GM12878 (cell line): ENCODE measurements around the gene HK3. TPM values are rescaled to one million over a fixed set of nuclear protein-coding genes. Genes with fewer than 3 reads are reported as not detected.

Experiments
- ATAC-seq: fragments of 200-7000 bp; cut with Tn5 transposase; 3 replicates; pipeline ENCODE4 v1.9.1; 2020; ENCODE audit warnings: mild to moderate bottlenecking, moderate library complexity
- BruUV-seq: library from RNA; stranded (reverse); fragments of 400-500 nt; replicated peaks from 2 replicates; lab custom pipeline; 2021; lab: Mats Ljungman, UMichigan
- CTCF ChIA-PET: fragments of 300-600 bp; sonication (Branson Sonifier 250); formaldehyde crosslinking; extraction: SDS; loops from one replicate; lab custom pipeline; 2021; ENCODE audit warnings: inconsistent platforms; lab: Yijun Ruan, JAX
- POLR2A ChIA-PET: fragments of 350-600 bp; formaldehyde crosslinking; extraction: SDS; loops from one replicate; lab custom pipeline; 2021; ENCODE audit warnings: inconsistent platforms; lab: Charles Lee
- RAD21 ChIA-PET: fragments of 300-600 bp; sonication (Branson Sonifier 250); formaldehyde crosslinking; loops from one replicate; lab custom pipeline; 2023; ENCODE audit warnings: antibody characterized with exemption; ENCODE audit not compliant: unreplicated experiment; lab: Charles Lee
- SMC1A ChIA-PET: fragments of 300-600 bp; sonication (Branson Sonifier 250); formaldehyde crosslinking; loops from one replicate; lab custom pipeline; 2023; ENCODE audit not compliant: unreplicated experiment, uncharacterized antibody; lab: Charles Lee
- DNase-seq: peaks from one replicate; pipeline ENCODE4 v3.0.0-alpha.2; 2011; ENCODE audit warnings: low read depth, low spot score
- FAIRE-seq: peaks from 3 replicates; lab custom pipeline; 2011; peaks lifted over from hg19 to GRCh38; lab: Jason Lieb, UNC
- H2AFZ ChIP-seq: 2 replicates; pipeline ENCODE4 v1.6.0; 2011; ENCODE audit warnings: low read depth, low read length, control low read depth; ENCODE audit not compliant: control insufficient read depth
- H3K27ac ChIP-seq: 2 replicates; pipeline ENCODE4 v1.5.1; 2011; ENCODE audit warnings: control low read depth; ENCODE audit not compliant: control insufficient read depth, insufficient read depth
- H3K27me3 ChIP-seq, 2 experiments: replicated peaks in 1 of 2; 2 replicates each; pipeline versions ENCODE4 v1.6.0 to v1.6.1; 2011; ENCODE audit warnings: low read length in 1 of 2; ENCODE audit not compliant: control insufficient read depth in 2 of 2, insufficient read depth in 2 of 2
- H3K36me3 ChIP-seq, 2 experiments: 2 replicates each; pipeline ENCODE4 v1.5.1; 2011; ENCODE audit warnings: low read length in 1 of 2; ENCODE audit not compliant: control insufficient read depth in 2 of 2, insufficient read depth in 2 of 2
- H3K4me1 ChIP-seq: 2 replicates; pipeline ENCODE4 v1.6.1; 2011; ENCODE audit warnings: mild to moderate bottlenecking, low read length, moderate library complexity, mixed read lengths; ENCODE audit not compliant: control insufficient read depth, insufficient read depth
- H3K4me2 ChIP-seq: 2 replicates; pipeline ENCODE4 v1.6.0; 2011; ENCODE audit warnings: control low read depth; ENCODE audit not compliant: control insufficient read depth, insufficient read depth
- H3K4me3 ChIP-seq: fragments of 200-600 bp; sonication (generic); 2 replicates; pipeline ENCODE4 v1.5.1; 2016
- H3K79me2 ChIP-seq: 2 replicates; pipeline ENCODE4 v1.6.0; 2011; ENCODE audit warnings: low read length; ENCODE audit not compliant: control insufficient read depth, insufficient read depth
- H3K9ac ChIP-seq: 2 replicates; pipeline ENCODE4 v1.8.0; 2011; ENCODE audit warnings: low read length, control low read depth, mixed read lengths; ENCODE audit not compliant: control insufficient read depth, insufficient read depth
- H3K9me3 ChIP-seq: replicated peaks from 3 replicates; pipeline ENCODE4 v1.5.1; 2011; ENCODE audit warnings: mild to moderate bottlenecking, low read length; ENCODE audit not compliant: control insufficient read depth, insufficient read depth
- H4K20me1 ChIP-seq: 2 replicates; pipeline ENCODE4 v1.6.0; 2011; ENCODE audit not compliant: control insufficient read depth, insufficient read depth
- ELK1 ChIP-seq: IDR thresholded peaks from 2 replicates; pipeline ENCODE4 v1.6.1; 2012; ENCODE audit warnings: low read depth, low read length, improper control_type of control experiment
- FOS ChIP-seq: IDR thresholded peaks from 3 replicates; pipeline ENCODE4 v1.6.1; 2011; ENCODE audit warnings: borderline replicate concordance; ENCODE audit not compliant: insufficient read length; ENCODE audit errors: extremely low read depth
- POU2F2 ChIP-seq: IDR thresholded peaks from 3 replicates; pipeline ENCODE4 v1.6.1; 2011; ENCODE audit warnings: low read depth, mild to moderate bottlenecking, low read length, borderline replicate concordance
- RBBP5 ChIP-seq: fragments of 200-600 bp; sonication (generic); conservative IDR thresholded peaks from 2 replicates; pipeline ENCODE4 v1.6.1; 2016
- SMC3 ChIP-seq: IDR thresholded peaks from 2 replicates; pipeline ENCODE4 v1.6.1; 2011; ENCODE audit warnings: low read length, improper control_type of control experiment, borderline replicate concordance
- SREBF1 ChIP-seq: IDR thresholded peaks from 2 replicates; pipeline ENCODE4 v1.6.1; 2012; ENCODE audit warnings: mild to moderate bottlenecking, low read length
- STAT1 ChIP-seq: fragments of 450-650 bp; conservative IDR thresholded peaks from 2 replicates; pipeline ENCODE4 v1.6.1; 2014; ENCODE audit warnings: antibody characterized with exemption, mild to moderate bottlenecking
- ZBTB40 ChIP-seq: fragments of 450-650 bp; IDR thresholded peaks from 2 replicates; pipeline ENCODE4 v1.6.1; 2016; ENCODE audit warnings: mild to moderate bottlenecking, moderate library complexity, borderline replicate concordance
- ZNF207 ChIP-seq: fragments of 450-650 bp; IDR thresholded peaks from 2 replicates; pipeline ENCODE4 v1.6.1; 2014; ENCODE audit warnings: antibody characterized with exemption, mild to moderate bottlenecking, borderline replicate concordance
- ZNF622 ChIP-seq: fragments of 450-650 bp; IDR thresholded peaks from 2 replicates; pipeline ENCODE4 v1.6.1; 2017; ENCODE audit warnings: mild to moderate bottlenecking, inconsistent platforms
- ZZZ3 ChIP-seq: IDR thresholded peaks from 2 replicates; pipeline ENCODE4 v1.6.1; 2011; ENCODE audit warnings: low read depth; ENCODE audit not compliant: control insufficient read depth, insufficient read length
- WGBS: methylation state at CpG from one replicate; pipeline ENCODE4 v1.1.6; 2016; ENCODE audit warnings: low lambda C conversion rate; ENCODE audit not compliant: insufficient replicate concordance, insufficient coverage; ENCODE audit errors: missing lambda C conversion rate; 5-methylcytosine and 5-hydroxymethylcytosine counted together
- in situ Hi-C: fragments of 300-500 bp; cut with MboI; formaldehyde crosslinking; loops from 9 replicates; pipeline ENCODE4 v1.14.3; 2018; ENCODE audit warnings: mixed read lengths
- intact Hi-C: fragments of 100-400 bp; cut with micrococcal nuclease; formaldehyde crosslinking; loops from one replicate; pipeline ENCODE4 v1.14.2; 2022; ENCODE audit not compliant: unreplicated experiment
- polyA plus RNA-seq, 11 experiments: library from polyadenylated mRNA; depleted of rRNA in 4 of 11; unstranded in 6 of 11; stranded (reverse) in 5 of 11; fragments of >200 nt; fragmentation: Nextera tagmentation in 4 of 11; fragmentation: Illumina TruSeq in 1 of 11; extraction: Ambion mirVana in 4 of 11; extraction: Trizol in 1 of 11; gene quantifications; 1 replicate in 1 of 11; 2 replicates in 10 of 11; pipeline versions ENCODE4 v1.2.1 to v1.2.3, GENCODE V29; 2011 to 2016; ENCODE audit warnings: inconsistent platforms in 2 of 11, missing spikeins in 2 of 11, low read depth in 1 of 11
- total RNA-seq, 4 experiments: library from RNA; depleted of rRNA in 3 of 4; stranded (reverse); fragments of >200 nt in 3 of 4; fragmentation: Illumina TruSeq in 1 of 4; extraction: Trizol in 1 of 4; gene quantifications; 2 replicates each; pipeline versions ENCODE4 v1.2.1 to v1.2.3, GENCODE V29; 2013 to 2021
- TF ChIP-seq, protein P1 (sequence below): fragments of 450-650 bp; IDR thresholded peaks from 2 replicates; pipeline ENCODE4 v1.6.1; 2017; ENCODE audit warnings: borderline replicate concordance
- TF ChIP-seq, protein P2 (sequence below): IDR thresholded peaks from 2 replicates; pipeline ENCODE4 v1.6.1; 2011; ENCODE audit warnings: low read depth, mild to moderate bottlenecking, low read length, moderate library complexity, borderline replicate concordance; ENCODE audit errors: extremely low read depth
- TF ChIP-seq, protein P3 (sequence below): IDR thresholded peaks from 2 replicates; pipeline ENCODE4 v1.6.1; 2011; ENCODE audit warnings: borderline replicate concordance, low read depth, mild to moderate bottlenecking, moderate library complexity, mixed read lengths, low read length; ENCODE audit not compliant: insufficient read depth; ENCODE audit errors: extremely low read length

HK3 gene
- total and polyA plus RNA-seq, 10 of the 15 experiments (the other 5 are each of a cell fraction or from before 2014, with no cell fraction given), result 0.13 to 1.3 (median 0.26) TPM; not detected in 4

GRCh38 chr5:176868731-176869130 lies 30.4 kb downstream of the HK3 start:
- CTCF ChIA-PET, result no interaction called here
- no TSS peak for BruUV-seq
- WGBS, result 66% methylated on average over 20 of the region's 20 CpGs

More at GRCh38 chr5:176868731-176869130, 30.4 kb downstream of the HK3 start:
- Histone ChIP-seq H3K9me3 (no peaks in the 10 kb centered on the region; the same call in 2 of the 3 replicates), H3K4me1 (no peaks in the 10 kb centered on the region), H3K36me3 (no peaks in the 10 kb centered on the region), H3K27ac (no peak overlapping the region), H3K79me2 (no peaks in the 10 kb centered on the region), H3K4me2 (no peak overlapping the region), H3K27me3 (peaks cover 0 to 2% of the 10 kb centered on the region in 2 experiments; a peak in 2 of 4 replicates), H4K20me1 (no peaks in the 10 kb centered on the region; the same call in 1 of the 2 replicates), H2AFZ (no peak overlapping the region), H3K9ac (no peak overlapping the region), H3K4me3 (no peak overlapping the region)
- no peak for TF ChIP-seq ZBTB40
- no peak for TF ChIP-seq STAT1
- no peak for TF ChIP-seq SREBF1
- TF ChIP-seq RBBP5, result no peak
- no peak for TF ChIP-seq FOS
- no peak for TF ChIP-seq ZZZ3
- no peak for TF ChIP-seq ZNF207
- TF ChIP-seq POU2F2, result no peak
- TF ChIP-seq, protein P1, sequence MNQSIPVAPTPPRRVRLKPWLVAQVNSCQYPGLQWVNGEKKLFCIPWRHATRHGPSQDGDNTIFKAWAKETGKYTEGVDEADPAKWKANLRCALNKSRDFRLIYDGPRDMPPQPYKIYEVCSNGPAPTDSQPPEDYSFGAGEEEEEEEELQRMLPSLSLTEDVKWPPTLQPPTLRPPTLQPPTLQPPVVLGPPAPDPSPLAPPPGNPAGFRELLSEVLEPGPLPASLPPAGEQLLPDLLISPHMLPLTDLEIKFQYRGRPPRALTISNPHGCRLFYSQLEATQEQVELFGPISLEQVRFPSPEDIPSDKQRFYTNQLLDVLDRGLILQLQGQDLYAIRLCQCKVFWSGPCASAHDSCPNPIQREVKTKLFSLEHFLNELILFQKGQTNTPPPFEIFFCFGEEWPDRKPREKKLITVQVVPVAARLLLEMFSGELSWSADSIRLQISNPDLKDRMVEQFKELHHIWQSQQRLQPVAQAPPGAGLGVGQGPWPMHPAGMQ, result no peak
- TF ChIP-seq SMC3, result no peak
- TF ChIP-seq, protein P2, sequence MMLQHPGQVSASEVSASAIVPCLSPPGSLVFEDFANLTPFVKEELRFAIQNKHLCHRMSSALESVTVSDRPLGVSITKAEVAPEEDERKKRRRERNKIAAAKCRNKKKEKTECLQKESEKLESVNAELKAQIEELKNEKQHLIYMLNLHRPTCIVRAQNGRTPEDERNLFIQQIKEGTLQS, result no peak
- TF ChIP-seq ELK1, result no peak
- TF ChIP-seq, protein P3, sequence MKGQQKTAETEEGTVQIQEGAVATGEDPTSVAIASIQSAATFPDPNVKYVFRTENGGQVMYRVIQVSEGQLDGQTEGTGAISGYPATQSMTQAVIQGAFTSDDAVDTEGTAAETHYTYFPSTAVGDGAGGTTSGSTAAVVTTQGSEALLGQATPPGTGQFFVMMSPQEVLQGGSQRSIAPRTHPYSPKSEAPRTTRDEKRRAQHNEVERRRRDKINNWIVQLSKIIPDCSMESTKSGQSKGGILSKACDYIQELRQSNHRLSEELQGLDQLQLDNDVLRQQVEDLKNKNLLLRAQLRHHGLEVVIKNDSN, result no peak
- no peak for TF ChIP-seq ZNF622
- ChIA-PET RAD21 (no interaction called here), POLR2A (no interaction called here), SMC1A (no interaction called here)
- ATAC-seq (no peak), DNase-seq (no peak), FAIRE-seq (no peak)
- in situ Hi-C loops, result no loop called here
- intact Hi-C loops, result no loop called here
